ENCODE measurements around the gene PTPRJ. TPM values are rescaled to one million over a fixed set of nuclear protein-coding genes. Genes with fewer than 3 reads are reported as not detected.

PTPRJ gene
- polyA plus RNA-seq, 1 donor, result 26.4 TPM

- Histone ChIP-seq H3K36me3 (ENCODE audit: control insufficient read depth, insufficient read depth, low read length) (no peaks in the 10 kb centered on the region), H3K4me3 (ENCODE audit: low read length) (no peak overlapping the region), H3K4me1 (ENCODE audit: control insufficient read depth, insufficient read depth, low read length) (peaks cover 4% of the 10 kb centered on the region), H3K9me3 (ENCODE audit: control insufficient read depth, low read depth, low read length) (no peaks in the 10 kb centered on the region), H3K27ac (ENCODE audit: low read length) (no peak overlapping the region), H3K27me3 (ENCODE audit: control insufficient read depth, insufficient read depth, low read length) (no peaks in the 10 kb centered on the region)
- no CpG with 5 or more reads among the region's 4 CpGs for WGBS (ENCODE audit: insufficient coverage, low lambda C conversion rate)
- DNase-seq, result no peak
Observed at GRCh38 chr11:48005831-48006270, 25.5 kb downstream of the PTPRJ start.

- Histone ChIP-seq H3K36me3 (ENCODE audit: control insufficient read depth, insufficient read depth, low read length) (no peaks in the 10 kb centered on the region), H3K27me3 (ENCODE audit: control insufficient read depth, insufficient read depth, low read length) (no peaks in the 10 kb centered on the region), H3K27ac (ENCODE audit: low read length) (no peak overlapping the region), H3K4me3 (ENCODE audit: low read length) (no peak overlapping the region), H3K4me1 (ENCODE audit: control insufficient read depth, insufficient read depth, low read length) (peaks cover 3% of the 10 kb centered on the region), H3K9me3 (ENCODE audit: control insufficient read depth, low read depth, low read length) (no peaks in the 10 kb centered on the region)
- no peak for DNase-seq
- WGBS (ENCODE audit: insufficient coverage, low lambda C conversion rate), result no CpG with 5 or more reads among the region's 5 CpGs
Observed at GRCh38 chr11:48006301-48006992, 26.1 kb downstream of the PTPRJ start.

GRCh38 chr11:48007677-48008076 is 27.3 kb downstream of the PTPRJ start:
- H3K27me3 ChIP-seq (ENCODE audit: control insufficient read depth, insufficient read depth, low read length), result no peaks in the 10 kb centered on the region
- no peaks in the 10 kb centered on the region for H3K9me3 ChIP-seq (ENCODE audit: control insufficient read depth, low read depth, low read length)
- no CpG with 5 or more reads among the region's 6 CpGs for WGBS (ENCODE audit: insufficient coverage, low lambda C conversion rate)
- no peaks in the 10 kb centered on the region for H3K36me3 ChIP-seq (ENCODE audit: control insufficient read depth, insufficient read depth, low read length)
- H3K4me3 ChIP-seq (ENCODE audit: low read length), result no peak overlapping the region
- no peak for DNase-seq
- H3K27ac ChIP-seq (ENCODE audit: low read length), result no peak overlapping the region
- H3K4me1 ChIP-seq (ENCODE audit: control insufficient read depth, insufficient read depth, low read length), result peaks cover 3% of the 10 kb centered on the region

GRCh38 chr11:48008951-48009270 is 28.6 kb downstream of the PTPRJ start:
- Histone ChIP-seq H3K4me1 (ENCODE audit: control insufficient read depth, insufficient read depth, low read length) (peaks cover 12% of the 10 kb centered on the region), H3K27me3 (ENCODE audit: control insufficient read depth, insufficient read depth, low read length) (no peaks in the 10 kb centered on the region), H3K4me3 (ENCODE audit: low read length) (no peak overlapping the region), H3K27ac (ENCODE audit: low read length) (no peak overlapping the region), H3K36me3 (ENCODE audit: control insufficient read depth, insufficient read depth, low read length) (no peaks in the 10 kb centered on the region), H3K9me3 (ENCODE audit: control insufficient read depth, low read depth, low read length) (no peaks in the 10 kb centered on the region)
- 100% methylated on average over 2 of the region's 4 CpGs for WGBS (ENCODE audit: insufficient coverage, low lambda C conversion rate)
- no peak for DNase-seq

- DNase-seq, result no peak
- no peaks in the 10 kb centered on the region for H3K9me3 ChIP-seq (ENCODE audit: control insufficient read depth, low read depth, low read length)
- no peak overlapping the region for H3K27ac ChIP-seq (ENCODE audit: low read length)
- H3K4me1 ChIP-seq (ENCODE audit: control insufficient read depth, insufficient read depth, low read length), result peaks cover 12% of the 10 kb centered on the region
- WGBS (ENCODE audit: insufficient coverage, low lambda C conversion rate), result no CpG with 5 or more reads among the region's 3 CpGs
- no peaks in the 10 kb centered on the region for H3K36me3 ChIP-seq (ENCODE audit: control insufficient read depth, insufficient read depth, low read length)
- H3K4me3 ChIP-seq (ENCODE audit: low read length), result no peak overlapping the region
- H3K27me3 ChIP-seq (ENCODE audit: control insufficient read depth, insufficient read depth, low read length), result no peaks in the 10 kb centered on the region
Observed at GRCh38 chr11:48011102-48011797, 30.9 kb downstream of the PTPRJ start.

GRCh38 chr11:48011798-48012391 is 31.5 kb downstream of the PTPRJ start:
- Histone ChIP-seq H3K9me3 (ENCODE audit: control insufficient read depth, low read depth, low read length) (no peaks in the 10 kb centered on the region), H3K36me3 (ENCODE audit: control insufficient read depth, insufficient read depth, low read length) (no peaks in the 10 kb centered on the region), H3K27ac (ENCODE audit: low read length) (no peak overlapping the region), H3K4me1 (ENCODE audit: control insufficient read depth, insufficient read depth, low read length) (peaks cover 12% of the 10 kb centered on the region), H3K4me3 (ENCODE audit: low read length) (no peak overlapping the region), H3K27me3 (ENCODE audit: control insufficient read depth, insufficient read depth, low read length) (no peaks in the 10 kb centered on the region)
- WGBS (ENCODE audit: insufficient coverage, low lambda C conversion rate), result 90% methylated on average over 2 of the region's 9 CpGs
- no peak for DNase-seq

GRCh38 chr11:48013269-48013901 is 33.0 kb downstream of the PTPRJ start:
- no peak overlapping the region for H3K27ac ChIP-seq (ENCODE audit: low read length)
- no CpG with 5 or more reads among the region's 8 CpGs for WGBS (ENCODE audit: insufficient coverage, low lambda C conversion rate)
- peaks cover 20% of the 10 kb centered on the region for H3K4me1 ChIP-seq (ENCODE audit: control insufficient read depth, insufficient read depth, low read length)
- peak in 1 of 2 donors; percentile 46 for DNase-seq
- no peaks in the 10 kb centered on the region for H3K9me3 ChIP-seq (ENCODE audit: control insufficient read depth, low read depth, low read length)
- no peaks in the 10 kb centered on the region for H3K27me3 ChIP-seq (ENCODE audit: control insufficient read depth, insufficient read depth, low read length)
- no peak overlapping the region for H3K4me3 ChIP-seq (ENCODE audit: low read length)
- H3K36me3 ChIP-seq (ENCODE audit: control insufficient read depth, insufficient read depth, low read length), result no peaks in the 10 kb centered on the region

- WGBS (ENCODE audit: insufficient coverage, low lambda C conversion rate), result no CpG with 5 or more reads among the region's 8 CpGs
- Histone ChIP-seq H3K9me3 (ENCODE audit: control insufficient read depth, low read depth, low read length) (no peaks in the 10 kb centered on the region), H3K36me3 (ENCODE audit: control insufficient read depth, insufficient read depth, low read length) (no peaks in the 10 kb centered on the region), H3K27ac (ENCODE audit: low read length) (no peak overlapping the region), H3K27me3 (ENCODE audit: control insufficient read depth, insufficient read depth, low read length) (no peaks in the 10 kb centered on the region), H3K4me1 (ENCODE audit: control insufficient read depth, insufficient read depth, low read length) (peaks cover 34% of the 10 kb centered on the region), H3K4me3 (ENCODE audit: low read length) (no peak overlapping the region)
- no peak for DNase-seq
Observed at GRCh38 chr11:48014917-48015316, 34.6 kb downstream of the PTPRJ start.

GRCh38 chr11:48017105-48017830 is 36.9 kb downstream of the PTPRJ start:
- Histone ChIP-seq H3K36me3 (ENCODE audit: control insufficient read depth, insufficient read depth, low read length) (no peaks in the 10 kb centered on the region), H3K27me3 (ENCODE audit: control insufficient read depth, insufficient read depth, low read length) (no peaks in the 10 kb centered on the region), H3K9me3 (ENCODE audit: control insufficient read depth, low read depth, low read length) (no peaks in the 10 kb centered on the region), H3K4me3 (ENCODE audit: low read length) (no peak overlapping the region), H3K27ac (ENCODE audit: low read length) (peak overlapping the region; percentile 96), H3K4me1 (ENCODE audit: control insufficient read depth, insufficient read depth, low read length) (peaks cover 39% of the 10 kb centered on the region)
- no peak for DNase-seq
- no CpG with 5 or more reads among the region's 1 CpG for WGBS (ENCODE audit: insufficient coverage, low lambda C conversion rate)
